Measurements from ENCODE around the gene PERM1.
"Not testable (repeated sequence)": the region's sequence is repeated elsewhere in the genome, so short reads cannot be mapped to it uniquely, and the experiment has no call there.

The PERM1 gene

DNA sequence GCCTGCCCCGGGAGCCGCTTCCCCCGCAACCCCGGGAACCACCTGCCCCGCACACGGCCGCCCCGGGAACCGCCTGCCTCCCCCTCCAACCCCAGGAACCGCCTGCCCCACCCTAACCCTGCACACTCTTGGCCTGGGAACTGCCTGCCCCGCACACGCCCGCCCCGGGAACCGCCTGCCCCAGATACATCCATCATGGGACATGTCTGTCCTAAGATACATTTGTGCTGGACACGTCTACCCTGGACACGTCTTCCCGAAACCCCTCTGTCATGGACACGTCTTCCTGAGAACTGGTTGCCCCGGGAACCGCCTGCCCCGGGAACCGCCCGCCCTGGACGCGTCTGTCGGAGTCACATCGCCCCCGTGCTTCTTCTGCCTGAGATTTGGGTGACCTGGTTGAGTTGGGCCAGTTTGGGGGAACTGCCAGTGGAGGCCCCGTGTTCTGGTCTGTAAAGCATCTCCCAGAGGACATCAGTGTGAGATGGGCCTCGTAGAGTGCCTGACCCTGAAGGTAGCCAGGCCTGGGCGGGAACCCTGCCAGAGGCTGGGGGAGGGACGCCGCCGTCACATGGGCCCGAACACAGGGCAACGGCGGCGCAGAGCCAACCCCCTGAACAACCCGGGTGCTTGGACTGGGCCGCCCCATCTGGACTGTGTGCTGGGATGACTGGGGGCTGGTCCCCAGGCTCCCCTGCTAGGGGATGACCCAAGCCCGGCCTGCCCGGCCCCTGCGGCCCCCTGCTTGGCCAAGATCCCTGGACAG lies 3.6 kb downstream of the PERM1 start:
- no peak for DNase-seq

DNA sequence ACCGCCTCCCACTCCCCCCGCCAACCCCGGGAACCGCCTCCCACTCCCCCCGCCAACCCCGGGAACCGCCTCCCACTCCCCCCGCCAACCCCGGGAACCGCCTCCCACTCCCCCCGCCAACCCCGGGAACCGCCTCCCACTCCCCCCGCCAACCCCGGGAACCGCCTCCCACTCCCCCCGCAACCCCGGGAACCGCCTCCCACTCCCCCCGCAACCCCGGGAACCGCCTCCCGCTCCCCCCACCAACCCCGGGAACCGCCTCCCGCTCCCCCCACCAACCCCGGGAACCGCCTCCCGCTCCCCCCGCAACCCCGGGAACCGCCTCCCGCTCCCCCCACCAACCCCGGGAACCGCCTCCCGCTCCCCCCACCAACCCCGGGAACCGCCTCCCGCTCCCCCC lies 5.1 kb downstream of the PERM1 start:
- DNase-seq, result not testable (repeated sequence)

DNA sequence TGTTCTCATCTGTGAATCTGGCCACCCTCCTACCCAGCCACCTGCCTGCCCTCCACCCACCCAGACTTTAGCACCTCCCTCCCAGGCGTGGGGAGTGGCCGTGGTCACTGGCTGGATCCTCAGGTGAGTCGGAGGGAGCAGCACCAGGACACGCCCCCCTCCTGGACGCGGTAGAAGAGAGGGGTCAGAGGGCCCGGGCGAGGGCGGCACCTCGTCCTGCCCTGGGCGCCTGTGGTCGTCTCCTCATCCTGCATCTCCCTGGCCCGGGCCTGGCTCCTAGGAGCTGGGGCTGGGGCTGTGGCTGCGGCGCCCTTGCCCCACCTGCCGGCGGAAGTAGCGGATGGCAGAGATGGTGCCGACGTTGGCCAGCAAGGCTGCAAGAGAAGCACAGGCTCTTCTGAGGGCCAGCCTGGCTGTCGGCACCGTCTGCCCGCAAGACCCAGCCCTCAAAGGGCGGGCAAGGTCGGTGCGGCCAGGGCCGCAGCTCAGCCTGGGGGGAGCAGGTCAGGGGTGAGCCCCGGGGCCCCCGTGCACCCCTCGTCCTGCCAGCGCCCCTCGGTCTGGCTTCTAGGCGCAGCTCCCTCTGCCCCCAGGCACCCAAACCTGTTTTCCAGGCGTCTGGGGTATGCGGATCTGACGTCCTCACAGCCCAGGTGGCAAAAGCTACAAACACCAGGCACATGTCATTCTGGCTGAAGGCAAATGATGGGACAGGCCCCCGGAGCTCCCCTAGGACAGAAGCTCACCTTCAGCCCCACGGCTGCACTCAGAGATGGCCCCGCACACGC lies 5.8 kb downstream of the PERM1 start:
- peak; percentile 75 for DNase-seq

- no peak for DNase-seq
These were observed 6.5 kb downstream of the PERM1 start for GRCh38 chr1:975365-975764.

GRCh38 chr1:974687-975328 lies 7.1 kb downstream of the PERM1 start:
- no peak for DNase-seq

DNA sequence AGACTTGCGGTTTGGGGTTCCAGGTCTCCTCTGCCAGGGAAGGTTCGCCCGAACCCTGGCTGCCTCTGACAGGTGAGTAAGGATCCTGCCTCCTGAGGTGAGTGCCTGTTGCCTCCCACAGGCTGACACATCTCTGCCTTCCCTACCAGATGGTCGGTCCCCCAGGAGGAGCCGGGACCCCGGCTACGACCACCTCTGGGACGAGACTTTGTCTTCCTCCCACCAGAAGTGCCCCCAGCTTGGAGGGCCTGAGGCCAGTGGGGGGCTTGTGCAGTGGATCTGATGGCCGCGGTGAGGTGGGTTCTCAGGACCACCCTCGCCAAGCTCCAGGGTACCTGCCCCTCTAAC lies 7.6 kb downstream of the PERM1 start:
- DNase-seq, result no peak

GRCh38 chr1:973459-974292 lies 8.2 kb downstream of the PERM1 start:
- DNase-seq, result no peak

- no peak for DNase-seq
These were observed 9.0 kb downstream of the PERM1 start for GRCh38 chr1:972726-973458.

GRCh38 chr1:971751-972506 lies 10.0 kb downstream of the PERM1 start:
- DNase-seq, result no peak

- DNase-seq, result no peak
These were observed 10.7 kb downstream of the PERM1 start for GRCh38 chr1:970973-971730.

GRCh38 chr1:970242-970972 lies 11.5 kb downstream of the PERM1 start:
- DNase-seq, result no peak

GRCh38 chr1:969260-969855 lies 12.5 kb downstream of the PERM1 start:
- DNase-seq, result no peak

DNA sequence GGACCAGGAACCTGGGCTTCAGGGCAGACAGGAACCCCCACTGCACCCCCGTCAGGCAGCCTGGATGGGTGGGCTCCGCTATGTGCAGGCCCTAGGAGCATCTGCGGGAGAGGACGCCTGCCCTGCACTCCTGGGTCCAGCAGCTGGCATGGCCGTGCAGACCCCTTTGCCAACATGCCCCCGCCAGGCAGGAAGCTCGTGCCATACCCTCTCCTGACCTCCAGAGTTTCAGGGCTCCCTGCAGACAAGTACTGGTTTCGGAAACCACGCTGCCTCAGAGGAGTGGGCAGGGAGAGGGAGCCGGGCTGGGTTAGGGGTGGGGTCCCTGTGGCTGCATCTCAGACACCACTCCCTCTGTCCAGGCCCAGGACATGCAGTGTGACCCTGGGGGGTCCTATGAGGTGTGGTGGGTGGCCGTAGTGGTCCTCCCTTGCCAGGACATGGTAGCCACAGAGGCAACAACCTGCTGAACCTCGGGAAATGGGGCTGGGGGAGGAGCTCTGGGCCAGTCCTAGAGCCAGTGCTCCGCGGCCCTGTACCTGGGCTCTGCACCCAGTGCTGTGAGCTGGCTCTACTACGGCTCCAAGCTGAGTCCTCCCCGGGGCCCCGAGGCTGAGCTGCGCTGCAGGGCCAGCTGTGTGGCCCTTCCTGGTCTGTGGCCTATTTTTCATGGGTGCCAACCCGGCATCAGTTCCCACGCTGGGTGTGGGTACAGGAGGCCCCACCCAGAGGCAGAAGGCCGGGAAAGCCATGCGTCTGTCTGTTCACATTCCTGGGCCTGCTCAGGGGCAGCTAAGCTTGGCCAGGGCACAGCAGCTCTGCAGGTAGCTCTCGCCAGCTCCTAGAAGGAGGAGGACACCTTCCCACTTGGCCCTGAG lies 14.2 kb downstream of the PERM1 start:
- no peak for DNase-seq

DNA sequence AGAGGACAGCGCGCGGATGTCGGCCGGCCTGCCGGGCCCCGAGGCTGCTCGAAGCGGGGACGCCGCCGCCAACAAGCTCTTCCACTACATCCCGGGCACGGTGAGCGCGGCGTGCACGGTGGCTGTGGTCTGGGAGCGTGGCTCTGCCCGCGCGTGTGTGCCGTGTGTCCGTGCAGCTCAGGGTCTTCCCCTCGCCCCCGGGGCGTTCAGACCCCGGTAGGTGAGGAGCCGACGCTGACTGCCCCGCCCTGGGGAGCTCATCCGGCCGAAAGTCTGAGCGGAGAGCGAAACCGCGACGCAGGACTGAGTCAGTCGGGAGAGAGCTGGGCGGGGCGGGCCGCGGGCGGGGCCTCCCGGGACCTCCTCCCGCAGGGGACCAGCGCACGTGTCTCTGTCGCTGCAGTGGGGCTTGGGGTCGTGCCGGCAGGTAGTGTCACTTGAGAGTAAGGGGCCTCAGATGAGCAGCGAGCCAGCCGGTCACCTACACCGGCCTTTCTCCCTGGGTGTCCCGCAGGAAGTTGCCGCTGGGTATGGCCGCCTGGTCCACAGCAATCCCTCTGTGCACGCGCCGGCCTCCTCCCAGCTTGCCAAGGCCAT lies 15.1 kb downstream of the PERM1 start:
- peak; percentile 95 for DNase-seq

GRCh38 chr1:966135-966703 lies 15.7 kb downstream of the PERM1 start, which contains the start of gene PLEKHN1:
Gene PLEKHN1 (plus strand): TSS chr1:966482. CDS start chr1:966532, 50 bp downstream.
- DNase-seq, result peak; percentile 60

DNA sequence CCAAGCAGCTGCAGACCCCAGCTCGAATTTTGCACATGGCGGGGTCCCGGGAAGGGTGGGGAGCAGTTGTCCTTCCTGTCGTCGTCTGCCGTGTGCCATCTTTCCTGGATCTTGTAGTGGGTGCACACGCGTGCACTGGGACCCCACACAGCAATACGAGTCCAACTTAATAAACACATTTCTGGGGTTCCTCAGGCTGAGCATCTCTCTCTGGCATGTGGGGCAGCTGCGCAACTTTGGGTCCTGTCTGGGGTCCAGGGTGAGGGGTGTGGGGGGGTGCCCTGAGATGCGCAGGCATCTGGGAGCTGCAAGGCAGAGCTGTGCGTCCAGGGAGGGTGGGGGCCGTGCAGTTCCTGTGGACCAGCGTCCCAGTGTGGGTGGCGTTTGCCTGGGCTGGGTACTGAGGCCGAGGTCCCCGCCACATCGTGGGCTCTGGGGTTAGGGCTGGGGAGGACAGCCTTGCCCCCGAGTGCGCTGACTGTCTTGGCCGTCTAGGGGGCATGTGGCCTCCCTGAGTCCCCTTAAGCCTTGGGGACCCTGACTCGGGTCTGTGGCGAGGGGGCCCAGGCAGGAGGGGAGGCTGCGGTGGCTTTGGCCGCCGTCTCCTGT lies 16.3 kb downstream of the PERM1 start:
- no peak for DNase-seq

Measured in CD4-positive, alpha-beta T cell treated with Interleukin-17A for 4 hours (primary cell).